Ovary (tissue), 3 donors: ENCODE results near the gene DOCK8.

Experiments
- CTCF ChIP-seq, 3 donors: fragments of 450-650 bp in 2 of 3; fragments of 200-600 bp in 1 of 3; IDR thresholded peaks; one replicate each; pipeline versions ENCODE4 v1.5.1 to v1.8.0; 2016 to 2022; ENCODE audit warnings: antibody characterized with exemption in 3 of 3, mild to moderate bottlenecking in 1 of 3
- EP300 ChIP-seq: sonication (generic); formaldehyde crosslinking; IDR thresholded peaks from one replicate; pipeline ENCODE4 v1.6.1; 2017; ENCODE audit warnings: antibody characterized with exemption
- POLR2A ChIP-seq: fragments of 450-650 bp; IDR thresholded peaks from one replicate; pipeline ENCODE4 v1.6.1; 2017; ENCODE audit warnings: antibody characterized with exemption, mild to moderate bottlenecking, moderate library complexity
- donor health status: DM: no; HTN: no; CAD: no.

- TF ChIP-seq CTCF (IDR thresholded peaks at IDR 0.05) (no peak), POLR2A (no peak), EP300 (no peak)
Measured at GRCh38 chr9:326667-327066, 112.0 kb downstream of the DOCK8 start.
